CD4-positive, alpha-beta T cell treated with Interleukin-4 for 1 hour (primary cell): ENCODE results near the gene INA.

Experiments used
- DNase-seq, 2 donors: peaks; one replicate each; pipeline ENCODE4 v3.0.0-alpha.2; 2020 to 2022

Gene INA

DNA sequence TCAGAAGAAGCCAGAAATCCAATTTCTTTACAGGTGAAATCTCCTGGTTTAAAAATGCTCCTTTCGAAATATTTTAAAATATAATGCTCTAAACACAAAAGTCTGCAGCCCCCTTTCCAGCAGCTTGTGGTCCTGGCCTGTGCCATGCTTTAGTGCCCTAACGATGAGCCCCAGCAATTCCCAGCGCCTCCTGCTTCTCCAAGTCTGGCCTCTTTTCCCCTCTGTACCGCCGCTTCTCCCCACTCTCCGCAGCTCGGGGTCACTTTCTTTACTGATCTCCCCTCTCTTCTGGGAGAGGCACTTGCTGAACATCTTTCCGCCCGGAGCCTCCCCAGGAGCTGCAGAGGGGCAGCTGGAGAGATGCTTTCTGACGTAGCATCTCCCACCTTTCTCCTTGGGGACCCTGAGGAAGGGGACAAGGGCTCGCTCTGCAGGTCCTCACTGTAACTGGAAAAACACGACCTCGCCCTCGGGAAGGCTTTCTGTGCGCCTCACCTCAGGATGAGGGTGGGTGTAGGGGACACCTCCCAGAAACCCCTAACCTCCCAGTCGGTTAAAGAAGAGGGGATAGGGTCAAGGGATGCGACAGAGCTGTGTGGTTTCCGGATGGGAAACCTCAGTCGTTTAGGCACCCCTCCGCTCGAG lies 565 bp upstream of the INA start:
- DNase-seq, result no peak

DNA sequence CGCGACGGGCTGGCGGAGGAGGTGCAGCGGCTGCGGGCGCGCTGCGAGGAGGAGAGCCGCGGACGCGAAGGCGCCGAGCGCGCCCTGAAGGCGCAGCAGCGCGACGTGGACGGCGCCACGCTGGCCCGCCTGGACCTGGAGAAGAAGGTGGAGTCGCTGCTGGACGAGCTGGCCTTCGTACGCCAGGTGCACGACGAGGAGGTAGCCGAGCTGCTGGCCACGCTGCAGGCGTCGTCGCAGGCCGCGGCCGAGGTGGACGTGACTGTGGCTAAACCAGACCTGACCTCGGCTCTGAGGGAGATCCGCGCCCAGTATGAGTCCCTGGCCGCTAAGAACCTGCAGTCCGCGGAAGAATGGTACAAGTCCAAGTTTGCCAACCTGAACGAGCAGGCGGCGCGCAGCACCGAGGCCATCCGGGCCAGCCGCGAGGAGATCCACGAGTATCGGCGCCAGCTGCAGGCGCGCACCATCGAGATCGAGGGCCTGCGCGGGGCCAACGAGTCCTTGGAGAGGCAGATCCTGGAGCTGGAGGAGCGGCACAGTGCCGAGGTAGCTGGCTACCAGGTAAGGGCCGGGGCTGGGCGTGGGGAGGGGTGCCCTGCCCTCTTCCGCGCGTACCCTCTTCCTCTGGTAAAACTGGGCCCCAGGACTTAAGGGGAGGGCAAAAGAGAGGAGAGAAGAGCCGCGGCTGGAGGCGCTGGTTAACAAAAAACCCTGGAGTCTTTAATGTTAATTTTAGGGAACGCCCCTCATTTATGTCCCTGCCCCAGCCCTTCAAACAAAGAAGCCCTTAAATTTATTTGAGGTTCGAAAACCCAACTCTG lies 987 bp downstream of the INA start:
- no peak for DNase-seq

DNA sequence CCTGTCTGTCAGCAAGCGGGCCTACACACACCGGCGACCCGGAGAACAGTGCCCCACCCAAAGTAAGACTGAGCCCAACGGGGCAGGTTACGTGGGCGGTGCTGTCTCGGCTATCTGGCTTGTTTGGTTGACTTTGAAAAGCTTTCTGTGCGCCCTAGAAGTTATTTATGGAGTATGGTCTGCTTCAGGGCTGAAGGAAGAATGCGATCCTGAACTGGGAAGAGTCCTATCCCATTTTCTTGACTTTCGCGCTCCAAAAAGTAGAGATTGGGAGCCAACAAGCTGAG lies 1.5 kb downstream of the INA start:
- DNase-seq, result no peak

DNA sequence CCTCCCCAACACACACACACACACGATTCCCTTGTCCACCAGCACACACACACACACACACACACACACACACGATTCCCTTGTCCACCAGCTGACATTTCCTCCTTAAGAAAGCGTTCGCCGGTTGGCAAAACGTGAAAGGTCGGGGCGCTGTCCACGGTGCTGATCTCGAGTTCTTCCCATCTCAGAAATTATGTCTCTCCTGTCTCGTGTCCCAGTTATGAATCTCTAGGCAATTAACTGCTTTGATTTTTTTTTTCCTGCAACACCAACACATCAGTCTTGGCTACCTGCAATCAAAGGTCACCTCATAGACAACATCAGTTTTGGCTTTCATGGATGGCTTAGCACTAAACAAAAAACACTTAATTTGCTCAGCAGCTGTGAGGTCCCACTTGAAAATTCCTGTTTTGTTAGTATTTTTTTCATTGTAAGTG lies 1.9 kb downstream of the INA start:
- DNase-seq, result peak in 1 of 2 donors; percentile 21

DNA sequence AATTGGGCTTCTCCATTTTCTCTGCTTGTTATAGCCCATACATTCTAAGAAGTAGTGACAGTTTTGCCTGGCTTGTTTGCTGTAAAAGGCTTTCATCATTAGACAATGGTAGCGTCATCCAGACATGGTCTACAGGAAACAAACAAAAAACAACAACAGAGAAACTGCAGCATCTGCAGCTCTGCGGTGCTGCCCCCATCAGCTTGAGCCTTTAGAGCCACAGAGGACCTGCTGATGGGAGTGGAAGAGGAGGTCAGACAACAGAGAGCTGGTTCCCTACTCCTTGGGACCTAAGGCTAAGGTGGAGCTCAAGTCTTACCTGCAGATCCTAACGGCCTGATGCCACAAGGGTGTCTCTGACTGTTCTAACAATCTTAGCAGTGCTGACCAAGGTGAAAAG lies 3.1 kb downstream of the INA start:
- no peak for DNase-seq

DNA sequence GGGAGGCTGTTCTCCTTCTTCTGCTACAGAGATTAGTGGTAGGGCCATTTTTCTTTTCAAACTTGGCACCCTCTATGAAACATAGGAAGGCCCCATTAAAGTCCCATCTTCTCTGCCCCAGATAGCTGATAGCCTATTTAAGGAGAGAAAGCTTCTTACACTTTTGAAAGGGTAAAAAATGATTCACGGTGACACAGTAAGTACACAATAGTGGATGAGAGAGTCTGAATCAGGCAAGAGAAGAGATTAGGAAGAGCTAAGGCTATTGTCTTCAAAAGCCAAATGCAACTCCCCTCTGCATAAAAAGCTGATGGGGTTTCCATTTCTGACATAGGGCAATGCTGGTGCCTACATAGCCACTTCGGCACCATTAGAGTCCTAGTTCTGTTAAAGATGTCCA lies 3.6 kb downstream of the INA start:
- no peak for DNase-seq

DNA sequence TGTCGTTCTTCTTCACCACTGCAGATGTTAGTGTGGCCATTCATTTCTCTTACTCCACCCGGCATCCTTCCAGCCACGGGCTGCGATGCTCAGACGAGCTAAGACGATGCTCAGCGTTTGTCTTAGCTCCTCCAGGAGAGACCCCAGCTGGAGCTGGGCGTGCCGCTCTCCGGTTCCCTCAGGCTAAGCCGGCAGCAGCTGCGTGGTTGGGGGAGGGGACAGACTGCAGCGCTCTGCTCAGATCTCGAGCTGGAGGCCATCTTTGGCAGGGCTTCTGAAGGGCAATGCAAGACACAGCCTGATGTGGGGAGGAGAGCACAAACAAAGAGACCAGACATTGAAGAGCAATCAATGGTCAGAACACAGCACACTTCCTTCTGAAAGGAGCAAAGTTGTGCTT lies 4.8 kb downstream of the INA start:
- no peak for DNase-seq

DNA sequence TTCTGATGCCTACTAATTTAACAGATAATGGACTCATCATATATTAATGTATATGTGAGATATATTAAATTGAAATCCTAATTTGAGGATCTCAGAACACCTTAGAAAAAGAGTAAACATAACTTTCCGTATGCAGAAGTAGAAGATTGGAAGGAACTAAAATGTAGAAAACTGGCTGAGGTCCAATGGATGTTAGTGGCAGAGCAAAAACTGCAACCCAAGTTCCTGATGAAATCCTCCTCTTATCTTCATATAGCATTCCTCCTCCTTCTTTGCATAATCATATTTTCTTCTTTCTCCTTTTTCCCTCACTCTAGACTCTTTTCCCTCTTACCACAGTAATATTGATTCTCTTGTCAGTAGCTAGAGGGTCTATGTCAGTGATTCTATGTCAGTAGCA lies 6.0 kb downstream of the INA start:
- DNase-seq, result no peak

DNA sequence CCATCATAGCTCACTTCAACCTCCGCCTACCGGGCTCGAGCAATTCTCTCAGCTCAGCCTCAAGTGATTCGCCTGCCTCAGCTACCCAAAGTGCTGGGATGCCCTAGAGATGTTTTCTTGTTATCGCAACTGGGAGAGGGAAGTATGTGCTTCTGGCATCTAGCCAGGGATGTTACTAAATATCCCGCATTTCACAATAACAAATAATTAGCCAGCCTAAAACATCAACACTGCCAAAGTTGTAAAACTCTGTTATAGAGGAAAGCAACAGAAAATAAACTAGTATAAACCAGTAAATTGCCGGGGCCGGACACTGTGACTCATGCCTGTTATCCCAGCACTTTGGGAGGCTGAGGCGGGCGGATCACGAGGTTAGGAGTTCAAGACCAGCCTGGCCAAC lies 7.2 kb downstream of the INA start:
- DNase-seq, result peak in 1 of 2 donors; percentile 19

DNA sequence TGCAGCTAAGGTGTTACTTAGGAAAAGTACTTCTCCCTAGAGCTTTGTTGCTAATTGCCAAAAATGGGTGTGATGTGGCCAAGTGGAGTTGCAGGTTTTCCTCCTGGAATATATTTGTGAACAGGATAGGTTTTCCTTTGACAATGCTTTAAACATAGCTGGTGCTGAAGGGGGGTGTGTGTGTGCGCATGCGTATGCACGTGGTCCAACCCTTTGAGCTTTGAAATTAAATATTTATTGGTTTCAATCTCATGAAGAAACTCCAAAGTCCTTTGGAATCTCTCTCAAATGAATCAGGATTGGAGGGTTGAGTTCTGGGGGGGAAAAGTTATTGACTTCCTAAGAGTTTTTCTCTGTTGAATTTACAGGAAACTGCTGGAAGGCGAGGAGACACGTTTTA lies 11.1 kb downstream of the INA start:
- no peak for DNase-seq

DNA sequence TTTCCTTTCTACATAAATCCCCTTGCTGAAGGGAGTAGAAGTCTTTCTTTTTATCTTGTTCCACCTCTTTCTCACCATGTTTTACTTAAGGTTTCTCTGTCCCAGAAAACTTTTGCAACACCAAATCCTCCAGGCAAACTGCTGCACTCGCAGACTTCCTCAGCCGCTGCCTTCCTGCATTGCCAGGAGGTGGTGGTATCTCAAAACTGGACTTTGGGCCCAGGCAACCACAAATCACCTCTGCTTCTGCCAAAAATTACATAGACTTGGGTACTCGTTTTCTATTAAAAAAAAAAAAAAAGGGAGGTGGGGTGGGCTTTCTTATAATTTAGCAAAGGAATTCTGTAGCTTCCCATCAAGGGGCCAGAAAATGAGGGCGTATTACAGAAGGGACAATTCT lies 14.7 kb downstream of the INA start:
- no peak for DNase-seq

DNA sequence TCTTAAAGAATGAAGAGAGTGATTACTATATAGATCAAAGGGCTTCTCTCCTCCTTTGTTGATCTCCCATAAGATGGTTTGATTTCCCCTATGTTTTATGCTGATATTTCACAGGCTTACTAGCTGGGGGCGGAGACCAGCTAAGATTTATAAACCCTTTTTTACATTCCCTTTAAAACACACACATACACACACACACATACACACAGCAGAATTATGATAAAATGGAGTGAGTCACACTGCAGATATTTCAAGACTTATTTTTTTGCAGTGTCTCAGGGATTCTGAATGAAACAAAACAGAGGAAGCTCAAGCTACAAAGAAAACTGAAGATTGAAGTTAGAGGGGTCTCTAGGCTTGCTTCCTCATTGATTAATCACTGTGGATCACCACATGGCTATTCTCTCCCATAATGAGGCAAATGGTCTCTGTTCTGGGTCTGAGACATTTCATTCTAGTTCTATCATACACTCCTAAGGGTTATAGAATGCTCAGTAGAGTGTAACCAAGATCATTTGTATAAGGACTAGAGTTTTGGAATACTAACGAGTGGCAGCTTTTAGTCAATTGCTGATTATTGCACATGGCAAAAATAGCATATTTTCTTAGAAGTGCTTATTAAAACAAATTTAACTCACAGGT lies 18.6 kb downstream of the INA start:
- DNase-seq, result no peak

DNA sequence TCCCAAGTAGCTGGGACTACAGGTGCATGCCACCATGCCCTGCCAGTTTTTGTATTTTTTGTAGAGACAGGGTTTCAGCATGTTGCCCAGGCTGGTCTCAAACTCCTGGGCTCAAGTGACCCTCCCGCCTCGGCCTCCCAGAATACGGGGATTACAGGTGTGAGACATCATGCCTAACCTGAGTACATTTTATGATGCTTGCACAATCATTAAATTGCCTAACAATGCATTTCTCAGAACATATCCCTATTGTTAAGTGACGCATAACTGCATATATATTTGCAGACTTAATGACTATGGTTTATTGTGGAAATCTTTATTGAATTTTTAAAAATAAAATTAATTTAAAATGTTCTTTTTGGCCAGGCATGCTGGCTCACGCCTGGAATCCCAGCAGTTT lies 30.7 kb downstream of the INA start:
- DNase-seq, result no peak

DNA sequence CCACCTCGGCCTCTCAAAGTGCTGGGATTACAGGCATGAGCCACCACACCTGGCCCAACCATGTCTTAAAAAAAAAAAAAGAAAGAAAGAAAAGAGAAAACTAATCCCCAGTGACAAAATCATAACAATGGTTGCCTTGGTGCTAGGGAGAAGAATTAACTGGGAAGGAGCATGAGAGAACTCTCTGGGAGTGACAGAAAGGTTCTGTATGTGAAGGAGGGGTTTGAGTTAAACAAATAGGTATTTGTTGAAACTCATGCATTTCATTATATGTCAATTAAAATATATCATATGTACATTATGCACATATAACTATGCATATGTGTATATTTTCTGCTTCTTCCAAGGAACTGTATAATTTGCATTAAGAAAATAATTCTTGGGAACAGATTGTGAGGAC lies 33.3 kb downstream of the INA start:
- no peak for DNase-seq

DNA sequence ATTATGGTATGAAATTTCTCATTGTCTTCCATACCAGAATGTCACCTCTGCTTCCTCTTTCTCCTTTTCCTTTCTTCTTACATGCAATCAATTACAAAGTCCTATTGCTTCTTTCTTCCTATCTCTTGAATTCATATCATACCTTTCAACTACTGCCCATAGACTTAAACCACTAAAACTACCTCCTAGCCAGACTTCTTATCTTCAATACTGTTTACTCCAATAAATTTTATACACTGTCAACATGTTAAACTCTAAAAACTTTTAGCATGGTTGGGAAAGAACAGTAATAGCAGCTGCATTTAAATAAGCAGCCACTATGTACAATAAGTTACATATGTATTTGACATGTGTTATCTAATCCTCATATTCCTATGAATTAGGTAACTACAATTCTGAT lies 39.1 kb downstream of the INA start:
- no peak for DNase-seq

DNA sequence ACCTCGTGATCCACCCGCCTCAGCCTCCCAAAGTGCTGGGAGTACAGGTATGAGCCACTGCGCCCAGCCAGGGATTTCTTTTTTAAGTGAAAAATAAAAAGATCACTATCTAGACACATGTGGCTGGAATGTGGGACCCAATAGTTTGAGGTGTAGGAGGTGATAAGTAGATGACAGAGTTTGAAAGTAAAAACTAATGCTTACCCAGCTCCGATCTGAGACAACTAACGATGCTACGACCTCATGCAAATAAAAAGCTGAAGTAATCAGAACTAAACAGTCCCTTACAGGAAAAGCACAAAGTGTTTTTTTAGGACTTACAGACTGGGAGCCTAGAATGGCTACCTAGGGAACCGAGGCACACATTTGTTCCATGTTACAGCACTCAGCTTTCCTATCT lies 51.0 kb downstream of the INA start:
- DNase-seq, result no peak

DNA sequence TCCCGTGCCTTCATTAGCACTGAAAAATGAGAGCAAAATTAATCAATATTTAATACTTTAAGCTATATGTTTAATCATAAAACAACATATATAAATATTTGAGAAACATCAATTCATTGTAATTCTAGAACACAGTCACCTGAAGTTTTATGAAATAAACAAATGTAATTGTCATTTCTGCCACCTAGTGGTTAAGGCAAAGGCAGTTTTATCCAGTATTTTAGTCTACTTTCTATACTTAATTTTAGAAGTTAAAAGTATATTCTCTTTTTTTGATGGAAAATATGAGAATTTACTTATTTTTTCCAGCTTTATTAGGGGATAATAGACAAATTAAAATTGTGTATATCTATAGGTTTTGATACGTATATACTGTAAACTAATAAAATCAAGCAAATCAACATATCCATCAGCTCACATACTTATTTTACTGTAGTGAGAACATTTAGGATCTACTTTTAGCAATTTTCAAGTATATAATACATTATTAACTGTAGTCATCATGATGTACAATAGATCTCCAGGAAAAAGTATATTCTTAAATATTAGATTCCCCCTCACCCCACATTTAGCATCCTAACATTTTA lies 57.1 kb downstream of the INA start:
- peak in 1 of 2 donors; percentile 37 for DNase-seq

DNA sequence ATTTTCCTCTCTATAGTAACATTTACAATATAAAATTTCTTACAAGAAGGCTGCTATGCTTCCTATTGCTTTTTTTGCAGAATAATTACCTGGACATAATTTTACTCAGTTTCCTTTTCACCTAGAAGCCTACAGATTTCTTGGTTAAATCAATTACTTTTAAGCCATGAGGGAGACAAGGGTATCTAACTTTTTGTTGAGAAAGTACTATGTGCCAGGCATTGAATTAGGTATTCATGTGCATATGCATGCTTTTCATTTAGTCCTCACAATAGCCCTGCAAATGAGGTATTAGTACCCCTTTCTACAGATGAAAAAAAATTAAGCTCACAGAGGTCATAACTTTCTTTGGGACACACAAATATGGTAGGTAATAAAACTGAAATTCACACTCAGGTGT lies 57.6 kb downstream of the INA start:
- DNase-seq, result no peak

DNA sequence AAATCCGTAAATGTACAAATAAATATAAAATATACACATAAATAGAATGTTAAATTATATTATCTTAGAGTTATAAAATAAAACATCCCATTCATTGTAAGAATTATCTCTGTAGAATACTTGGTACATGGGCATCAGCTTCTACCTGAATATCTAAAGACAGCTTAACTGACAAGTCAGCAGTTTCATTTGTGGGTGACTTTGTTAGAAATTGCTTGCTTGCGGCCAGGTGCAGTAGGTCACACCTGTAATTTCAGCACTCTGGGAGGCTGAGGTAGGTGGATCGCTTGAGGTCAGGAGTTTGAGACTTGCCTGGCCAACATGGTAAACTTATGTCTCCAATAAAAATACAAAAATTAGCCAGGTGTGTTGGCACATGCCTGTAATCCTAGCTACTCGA lies 59.4 kb downstream of the INA start:
- no peak for DNase-seq
